GM21576 (cell line): ENCODE measurements around the gene ZNF790.

Experiments used
- ATAC-seq: cut with Tn5 transposase; IDR thresholded peaks from one replicate; pipeline ENCODE4 v1.9.1; 2021; ENCODE audit warnings: mild to moderate bottlenecking, moderate library complexity; ENCODE audit not compliant: unreplicated experiment

ZNF790 gene

DNA sequence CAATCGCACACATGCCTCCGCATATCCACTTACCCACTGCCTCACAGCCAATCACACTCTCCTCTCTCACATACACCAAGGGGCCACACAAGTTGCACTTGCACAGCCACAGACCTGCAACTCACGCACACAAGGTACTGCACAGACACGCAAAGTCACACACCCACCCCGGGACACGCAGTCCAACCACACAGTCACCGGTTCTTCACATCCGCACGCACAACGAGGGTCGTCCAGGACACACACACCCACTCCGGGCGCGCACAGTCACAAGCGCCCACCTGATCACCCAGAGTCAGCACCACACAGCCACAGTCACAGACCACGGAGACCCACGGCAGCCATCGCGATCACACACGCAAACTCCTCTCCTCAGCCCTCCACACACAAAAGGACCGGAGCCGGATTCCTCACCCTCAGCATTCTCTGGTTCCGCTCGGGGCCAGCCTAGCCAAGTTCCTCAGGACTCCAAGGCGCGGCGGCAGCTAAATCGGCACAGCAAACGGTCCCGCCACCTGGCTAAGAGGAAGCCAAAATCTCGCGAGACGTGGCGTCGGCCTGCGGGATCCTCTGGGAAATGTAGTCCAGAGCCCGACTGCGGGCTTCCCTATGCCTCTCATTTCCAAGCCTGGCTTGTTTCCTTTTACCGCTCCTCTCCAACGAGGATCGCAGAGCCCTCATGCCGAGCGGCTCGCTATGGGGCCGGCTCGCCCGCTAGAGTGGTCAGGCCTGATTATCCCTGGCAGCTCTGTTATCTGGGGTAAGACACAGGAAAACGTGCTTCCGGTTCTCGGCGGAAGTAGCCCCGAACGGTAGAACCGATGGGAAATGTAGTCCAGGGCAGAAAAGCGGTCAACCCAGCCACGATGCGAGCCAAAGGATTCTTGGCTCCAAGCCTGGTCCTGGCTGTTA lies 65.6 kb downstream of the ZNF790 start, which contains the start of gene ZNF850:
ZNF850 (minus strand) TSS at position 497 of the 912 bp plus-strand sequence. CDS start 10,201 bp downstream, outside the sequence.
- peak; percentile 95 for ATAC-seq

DNA sequence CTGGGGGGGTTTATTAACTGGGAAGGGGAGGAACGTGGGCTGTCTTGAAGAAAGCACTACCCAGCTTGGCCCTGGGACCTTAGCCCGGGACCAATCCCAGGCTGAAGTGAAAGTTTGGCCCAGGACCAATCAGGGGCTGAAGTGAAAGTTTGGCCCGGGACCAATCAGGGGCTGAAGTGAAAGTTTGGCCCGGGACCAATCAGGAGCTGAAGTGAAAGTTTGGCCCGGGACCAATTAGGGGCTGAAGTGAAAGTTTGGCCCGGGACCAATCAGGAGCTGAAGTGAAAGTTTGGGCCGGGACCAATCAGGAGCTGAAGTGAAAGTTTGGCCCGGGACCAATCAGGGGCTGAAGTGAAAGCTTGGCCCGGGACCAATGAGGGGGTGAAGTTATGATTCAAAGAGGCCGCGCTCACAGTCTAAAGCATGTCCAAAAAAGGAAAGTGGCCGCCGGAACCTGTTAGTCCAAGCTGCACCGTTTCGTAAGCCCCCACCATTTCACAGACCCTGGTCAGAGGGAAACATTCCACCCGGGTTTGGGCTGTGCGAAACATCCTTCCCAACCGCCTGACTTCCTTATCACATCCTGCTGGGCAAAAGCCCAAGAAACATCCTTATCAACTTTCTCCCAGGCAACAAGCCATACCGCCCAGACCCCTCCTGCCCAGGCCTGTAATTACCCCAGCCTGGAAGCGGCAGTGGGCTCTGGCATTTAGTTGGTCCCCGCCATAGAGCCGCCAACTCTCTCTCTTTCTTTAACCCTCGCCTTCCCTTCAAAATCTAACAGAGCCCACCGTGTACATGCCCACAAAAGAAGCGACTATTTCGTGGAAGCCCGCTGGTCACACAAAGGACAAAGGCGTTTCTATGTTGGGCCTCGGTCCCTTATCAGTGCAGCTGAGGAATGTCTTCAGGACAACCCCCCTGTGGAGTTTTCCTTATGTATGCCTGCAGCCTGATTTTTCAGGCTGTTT lies 66.6 kb downstream of the ZNF790 start:
- no peak for ATAC-seq
